HEK293 (cell line): ENCODE measurements around the gene SLC7A14.

Experiments used
- BCL11A ChIP-seq: fragments of 450-650 bp; formaldehyde crosslinking; IDR thresholded peaks from 2 replicates; pipeline ENCODE4 v1.5.1; 2016; ENCODE audit warnings: low read depth, missing biosample characterization, missing genetic modification characterization
- CTCF ChIP-seq: fragments of 450-650 bp; formaldehyde crosslinking; IDR thresholded peaks from 2 replicates; pipeline ENCODE4 v1.5.1; 2016; ENCODE audit warnings: missing biosample characterization, missing genetic modification characterization
- HOXA7 ChIP-seq: sonication (generic); formaldehyde crosslinking; IDR thresholded peaks from 2 replicates; pipeline ENCODE4 v1.8.1; 2022; ENCODE audit warnings: missing genetic modification reagents, borderline replicate concordance
- ZFP3 ChIP-seq: fragments of 450-650 bp; formaldehyde crosslinking; IDR thresholded peaks from 2 replicates; pipeline ENCODE4 v1.5.1; 2016; ENCODE audit warnings: low read depth, missing biosample characterization, missing genetic modification characterization
- ZNF76 ChIP-seq: fragments of 450-650 bp; formaldehyde crosslinking; IDR thresholded peaks from 2 replicates; pipeline ENCODE4; 2016; ENCODE audit warnings: low read depth, missing biosample characterization, missing genetic modification characterization, borderline replicate concordance

- TF ChIP-seq CTCF (tag by site-specific recombination) (no peak), ZNF76 (tag by site-specific recombination) (no peak), BCL11A (tag by site-specific recombination) (no peak), HOXA7 (CRISPR knock-in tag) (no peak), ZFP3 (tag by site-specific recombination) (no peak)
These were observed 105.8 kb downstream of the SLC7A14 start for GRCh38 chr3:170480111-170480510.
